Measurements from ENCODE around the gene VWA8. TPM values are rescaled to one million over a fixed set of nuclear protein-coding genes. Genes with fewer than 3 reads are reported as not detected.

VWA8 gene
- total RNA-seq, 1 donor from 2014 or later: 15.8 TPM

- Mint-ChIP-seq H3K4me3 (ENCODE audit: unreplicated experiment) (peak overlapping the region; percentile 89), H3K27me3 (ENCODE audit: unreplicated experiment) (no peaks in the 10 kb centered on the region), H3K27ac (ENCODE audit: unreplicated experiment) (peak overlapping the region; percentile 94), H3K9me3 (ENCODE audit: unreplicated experiment) (no peaks in the 10 kb centered on the region), H3K4me1 (ENCODE audit: unreplicated experiment) (peaks cover 19% of the 10 kb centered on the region), H3K36me3 (ENCODE audit: unreplicated experiment) (no peaks in the 10 kb centered on the region)
- no peak for DNase-seq (ENCODE audit: extremely low spot score, unreplicated experiment)
- TF ChIP-seq, protein P1, sequence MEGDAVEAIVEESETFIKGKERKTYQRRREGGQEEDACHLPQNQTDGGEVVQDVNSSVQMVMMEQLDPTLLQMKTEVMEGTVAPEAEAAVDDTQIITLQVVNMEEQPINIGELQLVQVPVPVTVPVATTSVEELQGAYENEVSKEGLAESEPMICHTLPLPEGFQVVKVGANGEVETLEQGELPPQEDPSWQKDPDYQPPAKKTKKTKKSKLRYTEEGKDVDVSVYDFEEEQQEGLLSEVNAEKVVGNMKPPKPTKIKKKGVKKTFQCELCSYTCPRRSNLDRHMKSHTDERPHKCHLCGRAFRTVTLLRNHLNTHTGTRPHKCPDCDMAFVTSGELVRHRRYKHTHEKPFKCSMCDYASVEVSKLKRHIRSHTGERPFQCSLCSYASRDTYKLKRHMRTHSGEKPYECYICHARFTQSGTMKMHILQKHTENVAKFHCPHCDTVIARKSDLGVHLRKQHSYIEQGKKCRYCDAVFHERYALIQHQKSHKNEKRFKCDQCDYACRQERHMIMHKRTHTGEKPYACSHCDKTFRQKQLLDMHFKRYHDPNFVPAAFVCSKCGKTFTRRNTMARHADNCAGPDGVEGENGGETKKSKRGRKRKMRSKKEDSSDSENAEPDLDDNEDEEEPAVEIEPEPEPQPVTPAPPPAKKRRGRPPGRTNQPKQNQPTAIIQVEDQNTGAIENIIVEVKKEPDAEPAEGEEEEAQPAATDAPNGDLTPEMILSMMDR (IDR thresholded peaks at IDR 0.05): no peak
Observed at GRCh38 chr13:41961466-41961760, 504 bp upstream of the VWA8 start.

GRCh38 chr13:41960211-41960636 lies 685 bp downstream of the VWA8 start:
- Mint-ChIP-seq H3K27ac (ENCODE audit: unreplicated experiment) (peak overlapping the region; percentile 90), H3K4me3 (ENCODE audit: unreplicated experiment) (peak overlapping the region; percentile 89), H3K27me3 (ENCODE audit: unreplicated experiment) (no peaks in the 10 kb centered on the region), H3K4me1 (ENCODE audit: unreplicated experiment) (peaks cover 19% of the 10 kb centered on the region), H3K9me3 (ENCODE audit: unreplicated experiment) (no peaks in the 10 kb centered on the region), H3K36me3 (ENCODE audit: unreplicated experiment) (no peaks in the 10 kb centered on the region)
- TF ChIP-seq, protein P1 (IDR thresholded peaks at IDR 0.05): no peak
- DNase-seq (ENCODE audit: extremely low spot score, unreplicated experiment): no peak

GRCh38 chr13:41956272-41956671 lies 4.6 kb downstream of the VWA8 start:
- Mint-ChIP-seq H3K27ac (ENCODE audit: unreplicated experiment) (no peak overlapping the region), H3K36me3 (ENCODE audit: unreplicated experiment) (no peaks in the 10 kb centered on the region)
- TF ChIP-seq, protein P1 (IDR thresholded peaks at IDR 0.05): no peak

DNA sequence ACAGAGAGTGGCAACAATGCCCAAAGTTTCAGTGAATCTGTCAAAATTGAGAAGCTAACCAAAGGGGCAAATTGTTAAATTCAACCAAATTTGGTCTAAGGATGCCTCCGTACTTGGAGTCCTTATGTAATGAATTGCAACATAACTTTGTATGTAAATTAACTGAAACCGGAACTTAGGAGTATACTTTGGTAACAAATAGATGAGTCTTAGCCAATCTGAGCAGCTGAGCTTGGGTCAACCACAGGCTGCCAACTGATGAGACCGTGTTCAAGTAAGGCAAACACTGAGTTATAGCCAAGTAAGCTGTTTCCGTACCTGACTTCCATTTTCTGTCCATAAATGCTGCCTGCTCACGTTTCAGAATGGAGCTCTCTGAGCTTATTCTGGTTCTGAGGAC lies 5.3 kb downstream of the VWA8 start:
- H3K27me3 Mint-ChIP-seq (ENCODE audit: unreplicated experiment): no peaks in the 10 kb centered on the region
- DNase-seq (ENCODE audit: extremely low spot score, unreplicated experiment): no peak
- no peak overlapping the region for H3K4me3 Mint-ChIP-seq (ENCODE audit: unreplicated experiment)
- H3K4me1 Mint-ChIP-seq (ENCODE audit: unreplicated experiment): peaks cover 15% of the 10 kb centered on the region
- TF ChIP-seq, protein P1 (IDR thresholded peaks at IDR 0.05): no peak
- no peak overlapping the region for H3K27ac Mint-ChIP-seq (ENCODE audit: unreplicated experiment)
- H3K9me3 Mint-ChIP-seq (ENCODE audit: unreplicated experiment): no peaks in the 10 kb centered on the region
- no peaks in the 10 kb centered on the region for H3K36me3 Mint-ChIP-seq (ENCODE audit: unreplicated experiment)

More at GRCh38 chr13:41956272-41956671, 4.6 kb downstream of the VWA8 start:
- Mint-ChIP-seq H3K4me1 (ENCODE audit: unreplicated experiment) (peaks cover 16% of the 10 kb centered on the region), H3K4me3 (ENCODE audit: unreplicated experiment) (no peak overlapping the region), H3K9me3 (ENCODE audit: unreplicated experiment) (no peaks in the 10 kb centered on the region), H3K27me3 (ENCODE audit: unreplicated experiment) (no peaks in the 10 kb centered on the region)
- no peak for DNase-seq (ENCODE audit: extremely low spot score, unreplicated experiment)

DNA sequence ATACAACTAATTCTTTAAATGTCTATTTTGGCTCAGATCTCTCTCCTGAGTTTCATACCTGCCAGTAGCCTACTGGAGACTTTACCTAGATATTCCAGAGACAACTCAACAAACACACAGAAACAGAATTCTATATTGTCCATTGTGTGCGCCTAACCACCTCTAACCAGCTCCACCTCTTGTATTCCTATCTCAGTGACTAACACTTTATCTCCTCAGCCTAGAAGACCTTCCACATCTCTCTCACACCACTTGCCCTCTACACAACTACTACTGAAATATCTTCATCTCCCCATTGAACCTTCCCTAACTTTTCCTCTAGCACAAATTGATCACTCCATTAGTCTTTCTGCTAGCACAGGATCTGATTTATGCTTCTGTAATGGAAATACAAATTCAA lies 6.7 kb downstream of the VWA8 start:
- Mint-ChIP-seq H3K4me3 (ENCODE audit: unreplicated experiment) (no peak overlapping the region), H3K27ac (ENCODE audit: unreplicated experiment) (no peak overlapping the region), H3K27me3 (ENCODE audit: unreplicated experiment) (no peaks in the 10 kb centered on the region), H3K9me3 (ENCODE audit: unreplicated experiment) (no peaks in the 10 kb centered on the region), H3K4me1 (ENCODE audit: unreplicated experiment) (peaks cover 6% of the 10 kb centered on the region), H3K36me3 (ENCODE audit: unreplicated experiment) (peaks cover 3% of the 10 kb centered on the region)
- TF ChIP-seq, protein P1 (IDR thresholded peaks at IDR 0.05): no peak
- DNase-seq (ENCODE audit: extremely low spot score, unreplicated experiment): no peak
